Measurements from ENCODE around the gene PDE4C. TPM values are rescaled to one million over a fixed set of nuclear protein-coding genes. Genes with fewer than 3 reads are reported as not detected.

PDE4C gene
- total and polyA plus RNA-seq, 9 of the 15 experiments (the other 6 are each of a cell fraction or from before 2014, with no cell fraction given) = 0.04 to 0.91 (median 0.20) TPM; not detected in 1

GRCh38 chr19:18274219-18274780, 48.1 kb upstream of the PDE4C start, which contains the start of gene IQCN:
TSS of gene IQCN (minus strand) at chr19:18274452. CDS start at chr19:18269478, 4,974 bp downstream.
- Histone ChIP-seq H3K9me3 (replicated peaks; ENCODE audit: control insufficient read depth, insufficient read depth, low read depth, low read length) (no peaks in the 10 kb centered on the region), H4K20me1 (replicated peaks; ENCODE audit: control insufficient read depth, insufficient read depth, low read length) (peaks cover 15% of the 10 kb centered on the region), H3K36me3 (ENCODE audit: control insufficient read depth, insufficient read depth, low read length) (peaks cover 17% of the 10 kb centered on the region), H3K4me3 (no peak within 1 kb of the TSS), H3K27ac (ENCODE audit: extremely low read depth, low read depth, low read length) (peak within 1 kb of the TSS; percentile 24; the same call in 2 of the 3 replicates), H3K9ac (ENCODE audit: insufficient read depth in 1 of 2, low read depth in 2 of 2, low read length in 2 of 2) (peak within 1 kb of the TSS in 1 of 2 experiments; percentile 54; a peak in 2 of 4 replicates), H3K4me1 (replicated peaks in 1 of 2; ENCODE audit: control insufficient read depth in 2 of 2, insufficient read depth in 2 of 2, low read length in 2 of 2) (peaks cover 20 to 53% of the 10 kb centered on the region in 2 experiments), H3K27me3 (ENCODE audit: control insufficient read depth in 2 of 2, insufficient read depth in 2 of 2, low read length in 2 of 2) (no peaks in the 10 kb centered on the region), H2AFZ (ENCODE audit: low read depth, low read length) (no peak within 1 kb of the TSS), H3K79me2 (ENCODE audit: control insufficient read depth, insufficient read depth, low read length) (peaks cover 19% of the 10 kb centered on the region), H3K4me2 (ENCODE audit: insufficient read depth, low read length) (peak within 1 kb of the TSS; percentile 51; the same call in 1 of the 2 replicates), H3K9me1 (ENCODE audit: control insufficient read depth, insufficient read depth, low read length) (peaks cover 15% of the 10 kb centered on the region)
- no peak for FAIRE-seq
- 63% methylated on average over 4 of the region's 9 CpGs for WGBS (ENCODE audit: insufficient coverage, low coverage, missing lambda C conversion rate)
- CTCF ChIA-PET (ENCODE audit: low intra/inter-chr PET ratio) = no interaction called here
- peak; percentile 2 for ATAC-seq
- in situ Hi-C loops (cut with MboI) (loop anchor here (5.0 kb wide), 1 partner anchor 133 kb away; no protein-coding TSS in a partner anchor), intact Hi-C loops (cut with micrococcal nuclease) (no loop called here)
- no peak for DNase-seq (ENCODE audit: extremely low read depth in 1 of 4, low spot score in 3 of 4)
- POLR2A ChIA-PET = interaction anchor here (0.5 to 8.5 kb wide), 23 partner anchors 10 to 1294 kb away, joined by 3 to 117 read pairs (median 5); partner anchors contain the start of genes GDF15, LSM4 and RAB3A
- BruUV-seq (replicated peaks) = no TSS peak
- TF ChIP-seq CHD2 (IDR thresholded peaks at IDR 0.05; ENCODE audit: low read depth, low read length) (no peak), GABPB2 (CRISPR knock-in tag; conservative IDR thresholded peaks at IDR 0.05) (no peak), ZNF699 (CRISPR knock-in tag; IDR thresholded peaks at IDR 0.05; ENCODE audit: insufficient replicate concordance) (no peak), EGR1 (conservative IDR thresholded peaks at IDR 0.05) (no peak), RBFOX2 (IDR thresholded peaks at IDR 0.05; ENCODE audit: low read depth, low read length) (0 out of 2 replicates have a peak, but pooled peaks have one; percentile 24), HDAC1 (IDR thresholded peaks at IDR 0.05) (no peak), XRCC5 (IDR thresholded peaks at IDR 0.05; ENCODE audit: low read depth, low read length) (0 out of 2 replicates have a peak, but pooled peaks have one; percentile 9), SUPT5H (IDR thresholded peaks at IDR 0.05) (0 out of 2 replicates have a peak, but pooled peaks have one; percentile 2), TEAD4 (IDR thresholded peaks at IDR 0.05; ENCODE audit: low read length) (no peak), TEAD4 (CRISPR knock-in tag; IDR thresholded peaks at IDR 0.05; ENCODE audit: borderline replicate concordance) (0 out of 2 replicates have a peak, but pooled peaks have one; percentile 37), CBFA2T3 (IDR thresholded peaks at IDR 0.05) (no peak), TEAD1 (CRISPR knock-in tag; IDR thresholded peaks at IDR 0.05) (peak in 1 of 2 experiments; percentile 88; a peak in 2 of 4 replicates), GABPB1 (CRISPR knock-in tag; IDR thresholded peaks at IDR 0.05) (no peak), ZNF311 (CRISPR knock-in tag; IDR thresholded peaks at IDR 0.05) (no peak), NR2C1 (IDR thresholded peaks at IDR 0.05) (peak; percentile 28; the same call in 1 of the 2 replicates), NR2C1 (tag; IDR thresholded peaks at IDR 0.05) (no peak), SRSF1 (IDR thresholded peaks at IDR 0.05; ENCODE audit: low read depth, low read length) (no peak), U2AF2 (optimal IDR thresholded peaks at IDR 0.05; ENCODE audit: low read depth, low read length) (no peak)
- TF ChIP-seq, protein P1, sequence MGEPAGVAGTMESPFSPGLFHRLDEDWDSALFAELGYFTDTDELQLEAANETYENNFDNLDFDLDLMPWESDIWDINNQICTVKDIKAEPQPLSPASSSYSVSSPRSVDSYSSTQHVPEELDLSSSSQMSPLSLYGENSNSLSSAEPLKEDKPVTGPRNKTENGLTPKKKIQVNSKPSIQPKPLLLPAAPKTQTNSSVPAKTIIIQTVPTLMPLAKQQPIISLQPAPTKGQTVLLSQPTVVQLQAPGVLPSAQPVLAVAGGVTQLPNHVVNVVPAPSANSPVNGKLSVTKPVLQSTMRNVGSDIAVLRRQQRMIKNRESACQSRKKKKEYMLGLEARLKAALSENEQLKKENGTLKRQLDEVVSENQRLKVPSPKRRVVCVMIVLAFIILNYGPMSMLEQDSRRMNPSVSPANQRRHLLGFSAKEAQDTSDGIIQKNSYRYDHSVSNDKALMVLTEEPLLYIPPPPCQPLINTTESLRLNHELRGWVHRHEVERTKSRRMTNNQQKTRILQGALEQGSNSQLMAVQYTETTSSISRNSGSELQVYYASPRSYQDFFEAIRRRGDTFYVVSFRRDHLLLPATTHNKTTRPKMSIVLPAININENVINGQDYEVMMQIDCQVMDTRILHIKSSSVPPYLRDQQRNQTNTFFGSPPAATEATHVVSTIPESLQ (CRISPR knock-in tag; IDR thresholded peaks at IDR 0.05) = no peak
- TF ChIP-seq, protein P2, sequence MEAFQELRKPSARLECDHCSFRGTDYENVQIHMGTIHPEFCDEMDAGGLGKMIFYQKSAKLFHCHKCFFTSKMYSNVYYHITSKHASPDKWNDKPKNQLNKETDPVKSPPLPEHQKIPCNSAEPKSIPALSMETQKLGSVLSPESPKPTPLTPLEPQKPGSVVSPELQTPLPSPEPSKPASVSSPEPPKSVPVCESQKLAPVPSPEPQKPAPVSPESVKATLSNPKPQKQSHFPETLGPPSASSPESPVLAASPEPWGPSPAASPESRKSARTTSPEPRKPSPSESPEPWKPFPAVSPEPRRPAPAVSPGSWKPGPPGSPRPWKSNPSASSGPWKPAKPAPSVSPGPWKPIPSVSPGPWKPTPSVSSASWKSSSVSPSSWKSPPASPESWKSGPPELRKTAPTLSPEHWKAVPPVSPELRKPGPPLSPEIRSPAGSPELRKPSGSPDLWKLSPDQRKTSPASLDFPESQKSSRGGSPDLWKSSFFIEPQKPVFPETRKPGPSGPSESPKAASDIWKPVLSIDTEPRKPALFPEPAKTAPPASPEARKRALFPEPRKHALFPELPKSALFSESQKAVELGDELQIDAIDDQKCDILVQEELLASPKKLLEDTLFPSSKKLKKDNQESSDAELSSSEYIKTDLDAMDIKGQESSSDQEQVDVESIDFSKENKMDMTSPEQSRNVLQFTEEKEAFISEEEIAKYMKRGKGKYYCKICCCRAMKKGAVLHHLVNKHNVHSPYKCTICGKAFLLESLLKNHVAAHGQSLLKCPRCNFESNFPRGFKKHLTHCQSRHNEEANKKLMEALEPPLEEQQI (IDR thresholded peaks at IDR 0.05) = no peak
